Activated CD4-positive, alpha-beta T cell treated with anti-CD3 and anti-CD28 coated beads for 1 hour (primary cell): ENCODE data around the gene CDADC1.
"Not testable (repeated sequence)": the region's sequence is repeated elsewhere in the genome, so short reads cannot be mapped to it uniquely, and the experiment has no call there.

Source experiments
- DNase-seq: peaks from one replicate; pipeline ENCODE4 v3.0.0-alpha.2; 2020

The CDADC1 gene

GRCh38 chr13:49240017-49240416 is 7.7 kb upstream of the CDADC1 start:
- no peak for DNase-seq

GRCh38 chr13:49241296-49241695 is 6.4 kb upstream of the CDADC1 start:
- no peak for DNase-seq

GRCh38 chr13:49245101-49245500 is 2.6 kb upstream of the CDADC1 start:
- no peak for DNase-seq

- DNase-seq, result no peak
Observed at GRCh38 chr13:49246850-49247642, 679 bp upstream of the CDADC1 start.

GRCh38 chr13:49248622-49249002 is 887 bp downstream of the CDADC1 start:
- DNase-seq, result no peak

GRCh38 chr13:49251326-49251725 is 3.6 kb downstream of the CDADC1 start:
- no peak for DNase-seq

GRCh38 chr13:49253310-49253709 is 5.6 kb downstream of the CDADC1 start:
- DNase-seq, result no peak

- DNase-seq, result no peak
Observed at GRCh38 chr13:49254007-49254406, 6.3 kb downstream of the CDADC1 start.

- DNase-seq, result no peak
Observed at GRCh38 chr13:49256841-49257240, 9.1 kb downstream of the CDADC1 start.

GRCh38 chr13:49258089-49258796 is 10.5 kb downstream of the CDADC1 start:
- DNase-seq, result no peak

- no peak for DNase-seq
Observed at GRCh38 chr13:49259586-49259985, 11.9 kb downstream of the CDADC1 start.

GRCh38 chr13:49262634-49263033 is 14.9 kb downstream of the CDADC1 start:
- DNase-seq, result no peak

- no peak for DNase-seq
Observed at GRCh38 chr13:49265822-49266221, 18.1 kb downstream of the CDADC1 start.

GRCh38 chr13:49271264-49271663 is 23.5 kb downstream of the CDADC1 start:
- no peak for DNase-seq

GRCh38 chr13:49272296-49272695 is 24.6 kb downstream of the CDADC1 start:
- DNase-seq, result no peak

GRCh38 chr13:49278211-49278610 is 30.5 kb downstream of the CDADC1 start:
- DNase-seq, result no peak

- DNase-seq, result no peak
Observed at GRCh38 chr13:49279112-49279511, 31.4 kb downstream of the CDADC1 start.

- DNase-seq, result no peak
Observed at GRCh38 chr13:49279885-49280284, 32.2 kb downstream of the CDADC1 start.

- no peak for DNase-seq
Observed at GRCh38 chr13:49287995-49288394, 40.3 kb downstream of the CDADC1 start.

- no peak for DNase-seq
Observed at GRCh38 chr13:49288458-49288857, 40.7 kb downstream of the CDADC1 start.

GRCh38 chr13:49292742-49293486 is 45.2 kb downstream of the CDADC1 start:
- no peak for DNase-seq

- DNase-seq, result not testable (repeated sequence)
Observed at GRCh38 chr13:49294723-49295122, 47.0 kb downstream of the CDADC1 start.

- no peak for DNase-seq
Observed at GRCh38 chr13:49295244-49295643, 47.5 kb downstream of the CDADC1 start.

GRCh38 chr13:49296659-49297058 is 48.9 kb downstream of the CDADC1 start:
- DNase-seq, result no peak
